NCI-H1105 (cell line): Measurements from ENCODE around the gene ADK.
A peak's percentile ranks its signal among the peaks of the same experiment; 100 is the strongest.
"Not testable (repeated sequence)": the region's sequence is repeated elsewhere in the genome, so short reads cannot be mapped to it uniquely, and the experiment has no call there.

Experiments
- DNase-seq: peaks from one replicate; lab custom pipeline; 2025; lab: John Stamatoyannopoulos, UW

The ADK gene

GRCh38 chr10:74150990-74151878 lies at the start of gene ADK:
TSS of gene ADK (plus strand) at chr10:74151221. CDS start at chr10:74151279, 58 bp downstream.
- DNase-seq = peak; percentile 87

GRCh38 chr10:74103560-74104258 lies 47.3 kb upstream of the ADK start:
- DNase-seq = no peak

GRCh38 chr10:74104480-74104879 lies 46.5 kb upstream of the ADK start:
- no peak for DNase-seq

GRCh38 chr10:74104996-74105395 lies 46.0 kb upstream of the ADK start:
- no peak for DNase-seq

GRCh38 chr10:74107391-74107790 lies 43.6 kb upstream of the ADK start:
- DNase-seq = no peak

DNA sequence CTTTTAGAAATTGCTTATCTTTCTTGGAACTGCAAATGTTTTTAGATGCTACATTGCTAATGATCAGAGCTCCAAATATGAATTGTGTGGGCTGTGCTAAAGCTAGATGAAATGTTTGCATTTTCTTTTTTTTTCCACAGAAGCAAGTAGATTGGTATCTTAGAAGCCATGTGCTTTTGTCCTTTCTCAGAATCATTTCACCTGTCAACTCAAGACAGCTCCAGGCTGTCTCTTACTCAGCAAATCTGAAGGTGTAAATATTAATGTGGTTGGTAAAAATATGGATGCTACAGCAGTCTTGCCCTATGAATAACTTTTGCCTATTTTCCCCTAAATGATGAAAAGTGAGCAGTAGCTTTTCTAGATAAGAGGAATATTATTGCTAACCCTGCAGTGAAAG lies 41.6 kb upstream of the ADK start:
- DNase-seq = no peak

DNA sequence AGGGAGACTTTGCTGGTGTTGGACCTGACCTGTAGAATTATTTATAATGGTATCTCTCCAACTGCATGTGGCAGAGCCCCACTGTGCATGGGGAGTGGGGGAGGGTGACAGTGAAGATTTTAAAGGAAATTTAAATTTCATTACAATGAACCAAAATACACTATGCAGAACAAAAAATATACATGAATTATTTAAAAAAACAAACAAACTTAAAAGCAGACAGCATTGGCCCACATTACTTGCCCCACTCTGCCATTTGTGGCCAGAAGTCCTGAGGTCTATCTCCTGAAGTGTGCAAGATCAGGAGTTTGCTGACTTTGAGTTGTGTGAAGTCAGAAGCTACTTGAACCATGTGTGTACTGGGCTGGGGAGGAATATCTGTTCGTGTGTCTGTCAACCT lies 40.9 kb upstream of the ADK start:
- DNase-seq = no peak

DNA sequence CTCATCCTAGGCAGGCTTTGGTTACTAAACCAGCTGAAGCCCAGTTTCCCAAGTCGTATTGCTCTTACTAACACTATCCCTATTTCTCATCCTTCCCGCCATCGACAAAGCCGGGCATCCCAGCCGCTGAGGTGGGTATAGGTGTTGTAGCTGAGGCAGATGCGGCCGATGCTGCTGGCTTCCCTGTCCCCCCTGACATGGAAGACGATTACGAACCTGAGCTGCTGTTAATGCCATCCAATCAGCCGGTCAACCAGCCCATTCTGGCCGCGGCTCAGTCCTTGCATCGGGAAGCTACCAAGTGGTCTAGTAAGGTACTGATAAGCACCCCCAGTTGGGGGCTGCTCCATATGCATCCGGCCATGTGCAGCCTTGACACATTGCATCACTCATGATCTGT lies 39.2 kb upstream of the ADK start:
- DNase-seq = no peak

DNA sequence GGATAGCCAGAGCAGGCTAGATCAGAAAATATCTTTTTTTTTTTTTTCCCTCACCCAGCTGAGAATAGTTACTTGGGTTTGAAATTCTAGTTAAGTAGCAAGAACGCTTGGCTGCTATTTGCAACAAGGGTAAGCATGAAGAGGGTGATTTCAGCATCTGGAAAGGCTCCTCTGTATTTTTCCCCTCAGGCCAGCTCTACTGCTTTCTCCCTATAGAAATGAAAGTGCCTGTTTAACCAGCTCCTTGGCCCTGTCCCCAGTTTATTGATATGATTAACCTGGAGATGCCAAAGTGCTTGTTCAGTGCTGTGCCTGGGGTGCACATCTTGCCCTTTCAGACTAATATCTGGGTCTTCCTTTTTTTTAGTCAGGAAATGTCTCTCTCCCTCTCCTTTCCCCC lies 37.5 kb upstream of the ADK start:
- no peak for DNase-seq

GRCh38 chr10:74114041-74114448 lies 37.0 kb upstream of the ADK start:
- DNase-seq = no peak

DNA sequence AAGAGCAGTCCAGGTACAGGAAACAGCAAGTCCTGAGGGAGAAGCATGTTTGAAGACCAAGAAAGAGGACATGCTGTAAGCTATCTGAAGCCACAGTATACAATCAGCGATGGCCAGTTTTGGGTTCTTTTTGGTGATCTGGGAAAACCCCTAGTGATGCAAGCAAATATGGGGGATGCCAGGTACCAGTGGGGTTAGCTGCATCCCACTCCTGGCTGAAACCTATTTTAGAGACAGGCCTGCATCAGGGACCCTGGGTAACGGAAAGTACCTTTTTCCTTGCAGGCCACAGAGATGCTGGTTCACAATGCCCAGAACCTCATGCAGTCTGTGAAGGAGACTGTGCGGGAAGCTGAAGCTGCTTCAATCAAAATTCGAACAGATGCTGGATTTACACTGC lies 33.3 kb upstream of the ADK start:
- DNase-seq = no peak

DNA sequence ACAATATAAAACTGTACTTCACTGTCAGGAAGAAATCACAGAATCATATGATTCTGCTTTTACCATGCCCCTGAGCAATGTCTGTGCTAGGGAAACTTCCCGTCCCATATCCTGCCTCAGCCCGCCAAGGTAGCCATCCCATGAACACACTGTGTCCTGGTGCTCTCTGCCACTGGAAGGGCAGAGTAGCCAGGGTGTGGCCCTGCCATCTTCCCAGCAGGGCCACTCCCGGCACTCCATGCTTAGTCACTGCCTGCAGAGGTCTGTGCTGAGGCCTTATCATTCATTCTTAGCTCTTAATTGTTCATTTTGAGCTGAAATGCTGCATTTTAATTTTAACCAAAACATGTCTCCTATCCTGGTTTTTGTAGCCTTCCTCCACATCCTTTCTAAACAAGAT lies 32.2 kb upstream of the ADK start:
- no peak for DNase-seq

DNA sequence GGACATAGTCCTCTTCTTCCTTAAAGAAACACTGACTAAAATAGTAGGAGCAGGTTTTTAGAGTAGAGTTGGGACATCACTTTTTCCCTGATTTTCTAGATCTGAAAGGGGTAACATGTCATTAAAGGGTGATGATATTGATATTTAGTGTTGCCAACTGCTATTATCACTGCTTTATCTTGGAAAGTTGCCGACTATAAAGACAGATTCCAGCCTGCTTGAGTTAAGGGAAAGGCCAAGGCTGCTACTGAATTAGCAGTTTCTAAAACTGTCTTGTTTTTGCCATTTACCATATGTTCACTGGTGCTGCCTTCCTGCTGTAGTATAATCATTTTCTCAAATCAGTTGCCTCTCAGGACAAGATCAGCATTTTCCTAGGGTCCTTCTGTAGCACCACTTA lies 30.1 kb upstream of the ADK start:
- DNase-seq = no peak

GRCh38 chr10:74121368-74121767 lies 29.7 kb upstream of the ADK start:
- no peak for DNase-seq

GRCh38 chr10:74122060-74122459 lies 29.0 kb upstream of the ADK start:
- DNase-seq = no peak

DNA sequence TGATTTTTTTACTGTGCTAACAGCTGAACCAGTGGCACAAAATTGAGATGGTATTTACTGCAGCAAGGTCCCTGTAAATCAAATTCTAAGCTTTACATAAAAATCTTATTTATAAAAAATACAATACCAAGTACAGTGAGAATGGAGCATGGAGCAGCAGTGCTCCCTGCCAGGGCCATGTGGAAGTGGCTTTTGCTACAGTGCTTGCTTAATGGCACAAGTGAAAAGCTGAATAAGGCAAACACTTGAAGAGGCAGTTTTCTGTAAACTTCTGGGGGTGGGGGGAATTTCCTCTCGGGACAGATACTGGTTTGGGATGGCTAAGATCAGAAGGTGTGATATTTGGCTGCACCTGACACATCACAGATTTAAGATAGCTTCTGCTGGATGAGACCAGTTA lies 27.9 kb upstream of the ADK start:
- no peak for DNase-seq

DNA sequence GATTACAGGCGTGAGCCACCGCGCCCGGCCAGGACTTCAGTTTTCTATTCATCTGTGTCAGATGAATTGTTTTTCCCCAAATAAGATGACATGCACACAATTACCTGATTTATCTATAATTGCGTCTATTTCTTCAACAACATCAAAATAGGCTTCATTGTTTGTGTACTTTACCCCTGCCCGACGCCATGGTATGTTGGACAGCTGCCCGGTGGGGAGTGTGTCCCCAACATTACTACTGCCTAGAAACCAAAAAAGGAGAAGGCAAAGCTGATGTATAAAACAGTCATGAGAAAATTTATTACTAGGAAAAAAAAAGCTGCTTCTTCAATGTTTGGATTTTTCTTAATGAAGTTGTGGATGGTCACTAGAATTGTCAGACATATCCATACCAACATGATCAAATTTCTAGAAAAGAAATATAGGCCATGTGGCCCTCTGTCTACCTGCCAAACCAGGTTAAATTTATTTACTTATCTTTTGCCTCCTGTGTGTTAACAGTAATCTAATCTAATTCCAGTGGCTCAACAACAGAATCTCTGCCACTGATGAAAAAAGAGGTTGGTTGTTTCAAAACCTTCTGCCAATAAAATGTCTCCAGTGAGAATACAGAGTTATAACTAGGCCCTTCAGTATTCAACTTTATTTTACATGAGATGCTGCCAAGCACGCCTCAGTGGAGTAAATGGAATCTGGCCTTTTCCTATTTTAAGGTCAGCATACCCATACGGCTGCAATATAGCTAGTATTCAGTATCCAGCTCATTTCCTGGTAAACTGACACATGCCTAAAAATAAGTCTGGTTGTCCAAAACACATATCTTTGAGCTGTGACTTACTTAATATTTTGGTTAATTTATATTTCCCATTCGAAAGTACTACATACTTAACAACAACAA lies 16.8 kb upstream of the ADK start:
- DNase-seq = no peak

GRCh38 chr10:74135452-74135851 lies 15.6 kb upstream of the ADK start:
- no peak for DNase-seq

GRCh38 chr10:74137992-74138391 lies 13.0 kb upstream of the ADK start:
- DNase-seq = no peak

DNA sequence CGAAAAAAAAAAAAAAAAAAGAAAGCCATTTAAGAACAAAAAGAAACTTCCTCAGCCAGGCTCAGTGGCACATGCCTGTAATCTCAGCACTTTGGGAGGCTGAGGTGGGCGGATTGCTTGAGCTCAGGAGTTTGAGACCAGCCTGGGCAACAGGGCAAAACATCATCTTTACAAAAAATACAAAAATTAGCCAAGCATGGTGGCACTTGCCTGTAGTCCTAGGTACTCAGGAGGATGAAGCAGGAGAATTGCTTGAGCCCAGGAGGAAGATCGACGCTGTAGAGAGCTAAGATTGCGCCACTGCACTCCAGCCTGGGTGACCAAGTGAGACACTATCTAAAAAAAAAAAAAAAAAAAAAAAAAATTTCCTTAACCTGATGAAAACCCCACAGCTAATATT lies 12.4 kb upstream of the ADK start:
- not testable (repeated sequence) for DNase-seq

GRCh38 chr10:74139981-74140380 lies 11.0 kb upstream of the ADK start:
- no peak for DNase-seq

DNA sequence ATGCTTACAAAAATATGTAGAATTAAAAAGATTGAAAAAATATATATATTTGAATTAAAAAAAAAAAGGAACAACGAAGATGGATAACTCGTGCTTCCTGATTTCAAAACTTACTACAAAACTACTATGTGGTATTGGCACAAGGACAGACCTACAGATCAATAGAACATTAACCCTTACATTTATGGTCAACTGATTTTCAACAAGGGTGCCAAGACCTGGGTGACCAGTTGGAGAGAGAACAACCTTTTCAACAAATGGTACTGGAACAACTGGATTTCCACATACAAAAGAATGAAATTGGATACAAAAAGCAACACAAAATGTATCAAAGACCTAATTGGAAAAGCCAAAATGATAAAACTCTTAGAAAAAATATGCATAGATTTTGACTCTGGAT lies 10.5 kb upstream of the ADK start:
- DNase-seq = no peak
